Measurements from ENCODE around the gene EIF3L. TPM values are rescaled to one million over a fixed set of nuclear protein-coding genes. Genes with fewer than 3 reads are reported as not detected.
A peak's percentile ranks its signal among the peaks of the same experiment; 100 is the strongest.
"Not testable (repeated sequence)": the region's sequence is repeated elsewhere in the genome, so short reads cannot be mapped to it uniquely, and the experiment has no call there.

The EIF3L gene
- total RNA-seq (2022) (395 and 505 TPM in 2 replicates), Bru-seq, nascent RNA (percentile 89 among the genes with signal in this experiment), BruChase-seq, experiment 1, labeled RNA remaining after a 6-hour chase (percentile 85 among the genes with signal in this experiment), BruChase-seq, experiment 2, labeled RNA remaining after a 2-hour chase (percentile 83 among the genes with signal in this experiment)
- long read RNA-seq, transcript EIF3L-203 (13 exons, 3,220 nt): major isoform, 531 of 598 reads
- long read RNA-seq, partial matches to known transcripts: 25 of 598 reads
- long read RNA-seq, other reads (novel, unspliced or antisense): 38 of 598 reads

GRCh38 chr22:37849089-37849751 lies at the start of gene EIF3L:
Gene EIF3L (plus strand): TSS chr22:37849419. CDS start chr22:37849450, 31 bp downstream.
- peak within 1 kb of the TSS; percentile 99 for H3K27ac Mint-ChIP-seq (ENCODE audit: low read depth, unreplicated experiment)
- peaks cover 64% of the 10 kb centered on the region for H3K36me3 Mint-ChIP-seq (ENCODE audit: insufficient read depth, unreplicated experiment)
- H3K4me3 Mint-ChIP-seq (ENCODE audit: unreplicated experiment): peak within 1 kb of the TSS; percentile 96
- no TSS peak for BruUV-seq (replicated peaks)
- POLR2A ChIA-PET: interaction anchor here (0.7 to 2.6 kb wide), 18 partner anchors 9 to 241 kb away, joined by 3 to 15 read pairs (median 4); partner anchors contain the start of genes C22orf23, GALR3, GCAT and GGA1
- CTCF ChIA-PET: interaction anchor here (0.8 to 7.6 kb wide), 2 partner anchors 14 to 242 kb away, joined by 3 to 78 read pairs; no protein-coding TSS in a partner anchor
- H3K4me1 Mint-ChIP-seq (ENCODE audit: insufficient read depth, unreplicated experiment): peaks cover 24% of the 10 kb centered on the region
- DNase-seq (ENCODE audit: unreplicated experiment): peak; percentile 89
- no peak for TF ChIP-seq CTCF (IDR thresholded peaks at IDR 0.05; ENCODE audit: unreplicated experiment)
- intact Hi-C loops (cut with micrococcal nuclease): no loop called here
- no peaks in the 10 kb centered on the region for H3K27me3 Mint-ChIP-seq (ENCODE audit: insufficient read depth, unreplicated experiment)
- H3K9me3 Mint-ChIP-seq (ENCODE audit: unreplicated experiment): no peaks in the 10 kb centered on the region

- H3K36me3 Mint-ChIP-seq (ENCODE audit: insufficient read depth, unreplicated experiment); H3K9me3 Mint-ChIP-seq (ENCODE audit: unreplicated experiment); DNase-seq (ENCODE audit: unreplicated experiment); H3K27me3 Mint-ChIP-seq (ENCODE audit: insufficient read depth, unreplicated experiment); POLR2A ChIA-PET; H3K4me1 Mint-ChIP-seq (ENCODE audit: insufficient read depth, unreplicated experiment); intact Hi-C loops (cut with micrococcal nuclease); BruUV-seq (replicated peaks); H3K4me3 Mint-ChIP-seq (ENCODE audit: unreplicated experiment); H3K27ac Mint-ChIP-seq (ENCODE audit: low read depth, unreplicated experiment): not testable (repeated sequence)
- CTCF ChIA-PET: interaction anchor here (0.6 kb wide), 1 partner anchor 79 kb away, joined by 3 read pairs; no protein-coding TSS in a partner anchor
Measured at GRCh38 chr22:37799979-37800378, 49.2 kb upstream of the EIF3L start.

- DNase-seq (ENCODE audit: unreplicated experiment): no peak
- no TSS peak for BruUV-seq (replicated peaks)
- Mint-ChIP-seq H3K27me3 (ENCODE audit: insufficient read depth, unreplicated experiment) (no peaks in the 10 kb centered on the region), H3K4me3 (ENCODE audit: unreplicated experiment) (peak overlapping the region; percentile 46), H3K27ac (ENCODE audit: low read depth, unreplicated experiment) (no peak overlapping the region), H3K36me3 (ENCODE audit: insufficient read depth, unreplicated experiment) (no peaks in the 10 kb centered on the region), H3K4me1 (ENCODE audit: insufficient read depth, unreplicated experiment) (peaks cover 13% of the 10 kb centered on the region), H3K9me3 (ENCODE audit: unreplicated experiment) (no peaks in the 10 kb centered on the region)
- TF ChIP-seq CTCF (IDR thresholded peaks at IDR 0.05; ENCODE audit: unreplicated experiment): no peak
- ChIA-PET POLR2A (interaction anchor here (0.7 to 1.4 kb wide), 5 partner anchors 16 to 856 kb away, joined by 3 to 6 read pairs (median 3); partner anchors contain the start of gene PDXP), CTCF (interaction anchor here (0.7 kb wide), 1 partner anchor 195 kb away, joined by 5 read pairs; no protein-coding TSS in a partner anchor)
- intact Hi-C loops (cut with micrococcal nuclease): no loop called here
Measured at GRCh38 chr22:37801946-37802309, 47.3 kb upstream of the EIF3L start.

GRCh38 chr22:37802310-37803194 lies 46.7 kb upstream of the EIF3L start:
- ChIA-PET CTCF (interaction anchor here (0.6 to 1.3 kb wide), 3 partner anchors 15 to 196 kb away, joined by 3 to 5 read pairs (median 3); partner anchors contain the start of gene NOL12), POLR2A (interaction anchor here (0.7 to 1.4 kb wide), 9 partner anchors 16 to 855 kb away, joined by 3 to 6 read pairs (median 3); partner anchors contain the start of gene PDXP)
- no peaks in the 10 kb centered on the region for H3K36me3 Mint-ChIP-seq (ENCODE audit: insufficient read depth, unreplicated experiment)
- TF ChIP-seq CTCF (IDR thresholded peaks at IDR 0.05; ENCODE audit: unreplicated experiment): no peak
- no TSS peak for BruUV-seq (replicated peaks)
- no peak overlapping the region for H3K27ac Mint-ChIP-seq (ENCODE audit: low read depth, unreplicated experiment)
- peak overlapping the region; percentile 46 for H3K4me3 Mint-ChIP-seq (ENCODE audit: unreplicated experiment)
- no peaks in the 10 kb centered on the region for H3K9me3 Mint-ChIP-seq (ENCODE audit: unreplicated experiment)
- H3K4me1 Mint-ChIP-seq (ENCODE audit: insufficient read depth, unreplicated experiment): peaks cover 13% of the 10 kb centered on the region
- DNase-seq (ENCODE audit: unreplicated experiment): peak; percentile 42
- H3K27me3 Mint-ChIP-seq (ENCODE audit: insufficient read depth, unreplicated experiment): no peaks in the 10 kb centered on the region
- intact Hi-C loops (cut with micrococcal nuclease): no loop called here

Measured in MCF 10A (cell line).